Panc1 (cell line): ENCODE results near the gene PRKD1. TPM values are rescaled to one million over a fixed set of nuclear protein-coding genes. Genes with fewer than 3 reads are reported as not detected.

Experiments used
- ATAC-seq: fragments of 200-7000 bp; cut with Tn5 transposase; 2 replicates; pipeline ENCODE4 v1.9.1; 2020; ENCODE audit warnings: mild to moderate bottlenecking, moderate library complexity
- BruUV-seq: library from RNA; stranded (reverse); fragments of 400-500 nt; replicated peaks from 2 replicates; lab custom pipeline; 2021; lab: Mats Ljungman, UMichigan
- CTCF ChIA-PET: fragments of 300-600 bp; sonication (Branson Sonifier 250); formaldehyde crosslinking; loops from one replicate; lab custom pipeline; 2022; ENCODE audit warnings: antibody characterized with exemption; lab: Charles Lee
- POLR2A ChIA-PET: fragments of 300-600 bp; sonication (Branson Sonifier 250); formaldehyde crosslinking; loops from one replicate; lab custom pipeline; 2022; ENCODE audit warnings: antibody characterized with exemption; lab: Charles Lee
- DNase-seq: peaks from one replicate; pipeline ENCODE4 v3.0.0-alpha.2; 2010; ENCODE audit warnings: low read depth, low spot score
- H3K27ac ChIP-seq: 2 replicates; pipeline ENCODE4 v1.5.1; 2011; ENCODE audit warnings: mild to moderate bottlenecking, low read length, inconsistent platforms
- H3K27me3 ChIP-seq: fragments of 200-500 bp; sonication (Bioruptor generic); 2 replicates; pipeline ENCODE4 v1.6.0; 2014; ENCODE audit warnings: low read length, inconsistent platforms; ENCODE audit not compliant: control insufficient read depth, insufficient read depth
- H3K36me3 ChIP-seq: fragments of 200-500 bp; sonication (Bioruptor generic); 2 replicates; pipeline ENCODE4 v1.5.1; 2014; ENCODE audit warnings: inconsistent platforms, mild to moderate bottlenecking, low read length, moderate library complexity; ENCODE audit not compliant: control insufficient read depth, insufficient read depth
- H3K4me1 ChIP-seq: 2 replicates; pipeline ENCODE4 v1.5.1; 2011; ENCODE audit warnings: inconsistent platforms, mild to moderate bottlenecking, low read length, moderate library complexity; ENCODE audit not compliant: control insufficient read depth, insufficient read depth
- H3K4me3 ChIP-seq, 2 experiments: 2 replicates each; pipeline ENCODE4 v1.5.1; 2011 to 2012; ENCODE audit warnings: low read depth in 2 of 2, low read length in 2 of 2, mild to moderate bottlenecking in 2 of 2, inconsistent platforms in 1 of 2, moderate library complexity in 1 of 2
- H3K9me3 ChIP-seq: fragments of 200-500 bp; sonication (Bioruptor generic); 2 replicates; pipeline ENCODE4 v1.5.1; 2014; ENCODE audit warnings: low read depth, mild to moderate bottlenecking, inconsistent platforms, low read length, moderate library complexity; ENCODE audit not compliant: control insufficient read depth, insufficient read depth
- CTCF ChIP-seq: fragments of 450-650 bp; IDR thresholded peaks from 2 replicates; pipeline ENCODE4 v1.5.1; 2017; ENCODE audit warnings: mild to moderate bottlenecking
- POLR2AphosphoS5 ChIP-seq: IDR thresholded peaks from 2 replicates; pipeline ENCODE4 v1.6.1; 2012; ENCODE audit warnings: mild to moderate bottlenecking, low read depth, low read length, moderate library complexity
- REST ChIP-seq, 2 experiments: IDR thresholded peaks; 2 replicates each; pipeline ENCODE4 v1.6.1; 2011 to 2012; ENCODE audit warnings: low read depth in 2 of 2, control low read depth in 1 of 2, low read length in 1 of 2, mild to moderate bottlenecking in 1 of 2, moderate library complexity in 1 of 2; ENCODE audit not compliant: insufficient read depth in 1 of 2
- SIN3A ChIP-seq: IDR thresholded peaks from 2 replicates; pipeline ENCODE4 v1.6.1; 2012; ENCODE audit warnings: low read depth, mild to moderate bottlenecking, low read length, moderate library complexity, borderline replicate concordance; ENCODE audit not compliant: insufficient read depth
- TCF7L2 ChIP-seq: IDR thresholded peaks from 2 replicates; pipeline ENCODE4 v1.6.1; 2011; ENCODE audit warnings: mild to moderate bottlenecking, low read depth, low read length, inconsistent platforms
- in situ Hi-C: cut with HindIII; loops from 2 replicates; pipeline ENCODE4 v1.10.0; 2016; ENCODE audit warnings: low sequenced_read_pairs, low pct_unique_long_range_greater_than_20kb
- intact Hi-C: fragments of 100-400 bp; cut with micrococcal nuclease; formaldehyde crosslinking; loops from one replicate; pipeline ENCODE4 v1.10.0; 2022; ENCODE audit not compliant: unreplicated experiment
- total RNA-seq: library from RNA; stranded (reverse); gene quantifications from one replicate; pipeline ENCODE4 v1.2.1, GENCODE V29; 2021; ENCODE audit not compliant: unreplicated experiment

Gene PRKD1
- total RNA-seq, 1 experiment from 2014 or later: 8.2 TPM

- no peaks in the 10 kb centered on the region for H3K4me1 ChIP-seq
- CTCF ChIA-PET: no interaction called here
- no peak overlapping the region for H3K4me3 ChIP-seq
- POLR2A ChIA-PET: no interaction called here
- BruUV-seq: no TSS peak
- no peak for TF ChIP-seq REST (IDR thresholded peaks at IDR 0.05; ENCODE audit: insufficient read depth in 1 of 2, low read depth in 2 of 2, low read length in 1 of 2)
- TF ChIP-seq POLR2AphosphoS5: no peak
- no peak for TF ChIP-seq SIN3A
- TF ChIP-seq TCF7L2: no peak
- TF ChIP-seq CTCF: no peak
- in situ Hi-C loops: no loop called here
- no peaks in the 10 kb centered on the region for H3K36me3 ChIP-seq
- no peak for ATAC-seq
- H3K27me3 ChIP-seq: no peaks in the 10 kb centered on the region
- intact Hi-C loops: no loop called here
- H3K27ac ChIP-seq: no peak overlapping the region
- no peaks in the 10 kb centered on the region for H3K9me3 ChIP-seq
- DNase-seq: no peak
Measured at GRCh38 chr14:29566194-29566593, 361.5 kb downstream of the PRKD1 start.

GRCh38 chr14:29558516-29558915, 369.1 kb downstream of the PRKD1 start:
- BruUV-seq: no TSS peak
- H3K9me3 ChIP-seq: no peaks in the 10 kb centered on the region
- CTCF ChIA-PET: no interaction called here
- ATAC-seq (no peak), DNase-seq (no peak)
- no peak overlapping the region for H3K27ac ChIP-seq
- no peaks in the 10 kb centered on the region for H3K27me3 ChIP-seq
- TF ChIP-seq SIN3A: no peak
- no peak for TF ChIP-seq POLR2AphosphoS5
- TF ChIP-seq REST (IDR thresholded peaks at IDR 0.05; ENCODE audit: insufficient read depth in 1 of 2, low read depth in 2 of 2, low read length in 1 of 2): no peak
- TF ChIP-seq CTCF: no peak
- TF ChIP-seq TCF7L2: no peak
- POLR2A ChIA-PET: interaction anchor here (0.6 kb wide), 1 partner anchor 327 kb away, joined by 3 read pairs; no protein-coding TSS in a partner anchor
- no peaks in the 10 kb centered on the region for H3K36me3 ChIP-seq
- intact Hi-C loops: no loop called here
- in situ Hi-C loops: no loop called here
- no peak overlapping the region for H3K4me3 ChIP-seq
- H3K4me1 ChIP-seq: no peaks in the 10 kb centered on the region
